ENCODE results near the gene CD24. TPM values are rescaled to one million over a fixed set of nuclear protein-coding genes. Genes with fewer than 3 reads are reported as not detected.

CD24 gene
- total and polyA plus RNA-seq, 4 donors = 14.2 to 84.6 (median 14.7) TPM

GRCh38 chr6:106959985-106960384 lies 14.5 kb downstream of the CD24 start:
- Histone ChIP-seq H3K27ac (ENCODE audit: low read depth in 1 of 2, low read length in 2 of 2) (no peak overlapping the region), H3K36me3 (ENCODE audit: control insufficient read depth in 4 of 4, insufficient read depth in 3 of 4, low read depth in 1 of 4, low read length in 3 of 4) (no peaks in the 10 kb centered on the region), H3K27me3 (ENCODE audit: control insufficient read depth in 4 of 4, insufficient read depth in 4 of 4, low read length in 3 of 4) (no peaks in the 10 kb centered on the region), H3K9ac (ENCODE audit: low read depth in 1 of 2, low read length in 2 of 2) (no peak overlapping the region), H3K9me3 (ENCODE audit: control insufficient read depth in 4 of 4, low read length in 3 of 4) (no peaks in the 10 kb centered on the region), H3K4me1 (ENCODE audit: control insufficient read depth in 4 of 4, insufficient read depth in 4 of 4, low read length in 3 of 4) (no peaks in the 10 kb centered on the region), H3K4me3 (ENCODE audit: low read depth in 1 of 3, low read length in 3 of 3) (no peak overlapping the region)
- no peak for DNase-seq (ENCODE audit: low spot score)
- no peak for TF ChIP-seq ATF3 (IDR thresholded peaks at IDR 0.05)
- TF ChIP-seq TAF1 (conservative IDR thresholded peaks at IDR 0.05) = no peak
- WGBS = 54% methylated on average over 1 of the region's 1 CpG

GRCh38 chr6:106939848-106940247 lies 34.7 kb downstream of the CD24 start:
- Histone ChIP-seq H3K36me3 (ENCODE audit: control insufficient read depth in 4 of 4, insufficient read depth in 3 of 4, low read depth in 1 of 4, low read length in 3 of 4) (no peaks in the 10 kb centered on the region), H3K9me3 (ENCODE audit: control insufficient read depth in 4 of 4, low read length in 3 of 4) (no peaks in the 10 kb centered on the region), H3K4me3 (ENCODE audit: low read depth in 1 of 3, low read length in 3 of 3) (no peak overlapping the region), H3K27ac (ENCODE audit: low read depth in 1 of 2, low read length in 2 of 2) (no peak overlapping the region), H3K27me3 (ENCODE audit: control insufficient read depth in 4 of 4, insufficient read depth in 4 of 4, low read length in 3 of 4) (no peaks in the 10 kb centered on the region), H3K9ac (ENCODE audit: low read depth in 1 of 2, low read length in 2 of 2) (no peak overlapping the region), H3K4me1 (ENCODE audit: control insufficient read depth in 4 of 4, insufficient read depth in 4 of 4, low read length in 3 of 4) (no peaks in the 10 kb centered on the region)
- TF ChIP-seq EGR1 (IDR thresholded peaks at IDR 0.05; ENCODE audit: low read depth in 2 of 2) (no peak), GABPA (IDR thresholded peaks at IDR 0.05 in 1 of 2, conservative IDR thresholded peaks at IDR 0.05 in 1 of 2) (no peak), RAD21 (IDR thresholded peaks at IDR 0.05) (no peak), MAX (IDR thresholded peaks at IDR 0.05) (no peak), JUND (IDR thresholded peaks at IDR 0.05) (no peak), NR2F2 (IDR thresholded peaks at IDR 0.05) (no peak), YY1 (IDR thresholded peaks at IDR 0.05) (no peak)
- no peak for DNase-seq (ENCODE audit: low spot score)
- WGBS = 70% methylated on average over 9 of the region's 9 CpGs

- no peak overlapping the region for H3K9ac ChIP-seq (ENCODE audit: low read depth in 1 of 2, low read length in 2 of 2)
- 92% methylated on average over 3 of the region's 3 CpGs for WGBS
Measured at GRCh38 chr6:106939208-106939607, 35.3 kb downstream of the CD24 start.

More at GRCh38 chr6:106939208-106939607, 35.3 kb downstream of the CD24 start:
- Histone ChIP-seq H3K27ac (ENCODE audit: low read depth in 1 of 2, low read length in 2 of 2) (no peak overlapping the region), H3K4me3 (ENCODE audit: low read depth in 1 of 3, low read length in 3 of 3) (no peak overlapping the region), H3K4me1 (ENCODE audit: control insufficient read depth in 4 of 4, insufficient read depth in 4 of 4, low read length in 3 of 4) (no peaks in the 10 kb centered on the region), H3K9me3 (ENCODE audit: control insufficient read depth in 4 of 4, low read length in 3 of 4) (no peaks in the 10 kb centered on the region), H3K36me3 (ENCODE audit: control insufficient read depth in 4 of 4, insufficient read depth in 3 of 4, low read depth in 1 of 4, low read length in 3 of 4) (no peaks in the 10 kb centered on the region), H3K27me3 (ENCODE audit: control insufficient read depth in 4 of 4, insufficient read depth in 4 of 4, low read length in 3 of 4) (no peaks in the 10 kb centered on the region)
- no peak for DNase-seq (ENCODE audit: low spot score)
- TF ChIP-seq NR2F2 (IDR thresholded peaks at IDR 0.05) = no peak
- TF ChIP-seq TAF1 (conservative IDR thresholded peaks at IDR 0.05) = no peak
- no peak for TF ChIP-seq GABPA (IDR thresholded peaks at IDR 0.05 in 1 of 2, conservative IDR thresholded peaks at IDR 0.05 in 1 of 2)
- no peak for TF ChIP-seq JUND (IDR thresholded peaks at IDR 0.05)
- TF ChIP-seq EGR1 (IDR thresholded peaks at IDR 0.05; ENCODE audit: low read depth in 2 of 2) = no peak
- no peak for TF ChIP-seq REST (IDR thresholded peaks at IDR 0.05)
- TF ChIP-seq MAX (IDR thresholded peaks at IDR 0.05) = no peak
- no peak for TF ChIP-seq RAD21 (IDR thresholded peaks at IDR 0.05)
- TF ChIP-seq SP1 (IDR thresholded peaks at IDR 0.05) = no peak
- no peak for TF ChIP-seq HNF4G (IDR thresholded peaks at IDR 0.05)
- no peak for TF ChIP-seq ZBTB33 (IDR thresholded peaks at IDR 0.05)
- TF ChIP-seq YY1 (IDR thresholded peaks at IDR 0.05) = no peak
- TF ChIP-seq ATF3 (IDR thresholded peaks at IDR 0.05) = no peak
- no peak for TF ChIP-seq FOXA2 (IDR thresholded peaks at IDR 0.05)
- TF ChIP-seq HNF4A (conservative IDR thresholded peaks at IDR 0.05) = no peak
- TF ChIP-seq FOXA1 (IDR thresholded peaks at IDR 0.05) = no peak
- no peak for TF ChIP-seq CTCF (IDR thresholded peaks at IDR 0.05; ENCODE audit: low read depth, low read length, missing input control)
- TF ChIP-seq RXRA (IDR thresholded peaks at IDR 0.05) = no peak

Data from liver (tissue), 9 donors.